Measurements from ENCODE around the gene UAP1L1. TPM values are rescaled to one million over a fixed set of nuclear protein-coding genes. Genes with fewer than 3 reads are reported as not detected.

The UAP1L1 gene
- total and polyA plus RNA-seq, 9 of the 15 experiments (the other 6 are each of a cell fraction or from before 2014, with no cell fraction given) = 0.20 to 8.6 (median 3.7) TPM

DNA sequence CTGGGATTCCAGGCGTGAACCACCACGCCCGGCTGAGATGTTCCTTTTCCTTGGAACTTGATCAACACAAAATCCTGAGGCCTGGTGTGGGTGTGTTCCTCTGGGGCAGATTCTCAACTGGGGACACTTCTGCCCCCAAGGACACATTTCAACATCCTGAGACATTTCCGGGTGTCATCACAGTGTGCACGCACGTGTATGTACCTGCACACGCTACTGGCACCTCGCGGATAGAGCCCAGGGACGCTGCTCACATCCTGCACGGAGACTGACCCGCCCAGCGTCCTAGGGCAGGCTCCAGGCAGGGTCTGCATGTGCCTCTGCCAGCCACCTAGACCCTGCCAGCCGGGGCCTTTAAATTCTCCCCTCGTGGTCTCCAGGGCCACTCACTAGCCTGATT is 14.9 kb upstream of the UAP1L1 start (continued):
- TF ChIP-seq, protein P1, sequence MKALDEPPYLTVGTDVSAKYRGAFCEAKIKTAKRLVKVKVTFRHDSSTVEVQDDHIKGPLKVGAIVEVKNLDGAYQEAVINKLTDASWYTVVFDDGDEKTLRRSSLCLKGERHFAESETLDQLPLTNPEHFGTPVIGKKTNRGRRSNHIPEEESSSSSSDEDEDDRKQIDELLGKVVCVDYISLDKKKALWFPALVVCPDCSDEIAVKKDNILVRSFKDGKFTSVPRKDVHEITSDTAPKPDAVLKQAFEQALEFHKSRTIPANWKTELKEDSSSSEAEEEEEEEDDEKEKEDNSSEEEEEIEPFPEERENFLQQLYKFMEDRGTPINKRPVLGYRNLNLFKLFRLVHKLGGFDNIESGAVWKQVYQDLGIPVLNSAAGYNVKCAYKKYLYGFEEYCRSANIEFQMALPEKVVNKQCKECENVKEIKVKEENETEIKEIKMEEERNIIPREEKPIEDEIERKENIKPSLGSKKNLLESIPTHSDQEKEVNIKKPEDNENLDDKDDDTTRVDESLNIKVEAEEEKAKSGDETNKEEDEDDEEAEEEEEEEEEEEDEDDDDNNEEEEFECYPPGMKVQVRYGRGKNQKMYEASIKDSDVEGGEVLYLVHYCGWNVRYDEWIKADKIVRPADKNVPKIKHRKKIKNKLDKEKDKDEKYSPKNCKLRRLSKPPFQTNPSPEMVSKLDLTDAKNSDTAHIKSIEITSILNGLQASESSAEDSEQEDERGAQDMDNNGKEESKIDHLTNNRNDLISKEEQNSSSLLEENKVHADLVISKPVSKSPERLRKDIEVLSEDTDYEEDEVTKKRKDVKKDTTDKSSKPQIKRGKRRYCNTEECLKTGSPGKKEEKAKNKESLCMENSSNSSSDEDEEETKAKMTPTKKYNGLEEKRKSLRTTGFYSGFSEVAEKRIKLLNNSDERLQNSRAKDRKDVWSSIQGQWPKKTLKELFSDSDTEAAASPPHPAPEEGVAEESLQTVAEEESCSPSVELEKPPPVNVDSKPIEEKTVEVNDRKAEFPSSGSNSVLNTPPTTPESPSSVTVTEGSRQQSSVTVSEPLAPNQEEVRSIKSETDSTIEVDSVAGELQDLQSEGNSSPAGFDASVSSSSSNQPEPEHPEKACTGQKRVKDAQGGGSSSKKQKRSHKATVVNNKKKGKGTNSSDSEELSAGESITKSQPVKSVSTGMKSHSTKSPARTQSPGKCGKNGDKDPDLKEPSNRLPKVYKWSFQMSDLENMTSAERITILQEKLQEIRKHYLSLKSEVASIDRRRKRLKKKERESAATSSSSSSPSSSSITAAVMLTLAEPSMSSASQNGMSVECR (CRISPR knock-in tag; IDR thresholded peaks at IDR 0.05) = no peak
- TF ChIP-seq PRPF4 (IDR thresholded peaks at IDR 0.05; ENCODE audit: insufficient read depth, low read depth, low read length, poor library complexity, severe bottlenecking) (no peak), ZBTB17 (CRISPR knock-in tag; IDR thresholded peaks at IDR 0.05) (no peak), ADNP (tag; IDR thresholded peaks at IDR 0.05) (no peak), NEUROD1 (IDR thresholded peaks at IDR 0.05; ENCODE audit: borderline replicate concordance, low read depth, low read length, partially characterized antibody) (no peak), SIN3B (IDR thresholded peaks at IDR 0.05; ENCODE audit: low read depth) (no peak), MEIS2 (IDR thresholded peaks at IDR 0.05; ENCODE audit: partially characterized antibody) (no peak), HMGN3 (IDR thresholded peaks at IDR 0.05; ENCODE audit: borderline replicate concordance, extremely low read depth, insufficient read length, low read depth, low read length) (no peak), HNRNPUL1 (IDR thresholded peaks at IDR 0.05; ENCODE audit: low read length) (no peak), GTF2F1 (IDR thresholded peaks at IDR 0.05; ENCODE audit: low read depth, low read length) (no peak), NFATC3 (IDR thresholded peaks at IDR 0.05) (no peak)
- TF ChIP-seq, protein P2, sequence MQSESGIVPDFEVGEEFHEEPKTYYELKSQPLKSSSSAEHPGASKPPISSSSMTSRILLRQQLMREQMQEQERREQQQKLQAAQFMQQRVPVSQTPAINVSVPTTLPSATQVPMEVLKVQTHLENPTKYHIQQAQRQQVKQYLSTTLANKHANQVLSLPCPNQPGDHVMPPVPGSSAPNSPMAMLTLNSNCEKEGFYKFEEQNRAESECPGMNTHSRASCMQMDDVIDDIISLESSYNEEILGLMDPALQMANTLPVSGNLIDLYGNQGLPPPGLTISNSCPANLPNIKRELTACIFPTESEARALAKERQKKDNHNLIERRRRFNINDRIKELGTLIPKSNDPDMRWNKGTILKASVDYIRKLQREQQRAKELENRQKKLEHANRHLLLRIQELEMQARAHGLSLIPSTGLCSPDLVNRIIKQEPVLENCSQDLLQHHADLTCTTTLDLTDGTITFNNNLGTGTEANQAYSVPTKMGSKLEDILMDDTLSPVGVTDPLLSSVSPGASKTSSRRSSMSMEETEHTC (IDR thresholded peaks at IDR 0.05) = no peak
- TF ChIP-seq, protein P3, sequence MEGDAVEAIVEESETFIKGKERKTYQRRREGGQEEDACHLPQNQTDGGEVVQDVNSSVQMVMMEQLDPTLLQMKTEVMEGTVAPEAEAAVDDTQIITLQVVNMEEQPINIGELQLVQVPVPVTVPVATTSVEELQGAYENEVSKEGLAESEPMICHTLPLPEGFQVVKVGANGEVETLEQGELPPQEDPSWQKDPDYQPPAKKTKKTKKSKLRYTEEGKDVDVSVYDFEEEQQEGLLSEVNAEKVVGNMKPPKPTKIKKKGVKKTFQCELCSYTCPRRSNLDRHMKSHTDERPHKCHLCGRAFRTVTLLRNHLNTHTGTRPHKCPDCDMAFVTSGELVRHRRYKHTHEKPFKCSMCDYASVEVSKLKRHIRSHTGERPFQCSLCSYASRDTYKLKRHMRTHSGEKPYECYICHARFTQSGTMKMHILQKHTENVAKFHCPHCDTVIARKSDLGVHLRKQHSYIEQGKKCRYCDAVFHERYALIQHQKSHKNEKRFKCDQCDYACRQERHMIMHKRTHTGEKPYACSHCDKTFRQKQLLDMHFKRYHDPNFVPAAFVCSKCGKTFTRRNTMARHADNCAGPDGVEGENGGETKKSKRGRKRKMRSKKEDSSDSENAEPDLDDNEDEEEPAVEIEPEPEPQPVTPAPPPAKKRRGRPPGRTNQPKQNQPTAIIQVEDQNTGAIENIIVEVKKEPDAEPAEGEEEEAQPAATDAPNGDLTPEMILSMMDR (IDR thresholded peaks at IDR 0.05 in 2 of 3, conservative IDR thresholded peaks at IDR 0.05 in 1 of 3; ENCODE audit: insufficient read depth in 2 of 3, low read depth in 1 of 3, low read length in 3 of 3) = no peak

Data from K562 (cell line).